ENCODE measurements around the gene PIK3AP1.

- TF ChIP-seq EP300 (IDR thresholded peaks at IDR 0.05) (no peak), CTCF (IDR thresholded peaks at IDR 0.05) (peak in 3 of 7 experiments; percentile 18 to 43 (median 29))
Observed at GRCh38 chr10:96719850-96720421, 378 bp downstream of the PIK3AP1 start.

Data from stomach (tissue), 4 donors.